Cardiac atrium fibroblast (primary cell): ENCODE measurements around the gene PA2G4. TPM values are rescaled to one million over a fixed set of nuclear protein-coding genes. Genes with fewer than 3 reads are reported as not detected.

Experiments
- total RNA-seq: library from RNA; depleted of rRNA; stranded (reverse); fragments of >200 nt; gene quantifications from 2 replicates; pipeline ENCODE4 v1.2.3, GENCODE V29; 2015

The PA2G4 gene
- total RNA-seq: 72.4 and 89.7 TPM in 2 replicates

GRCh38 chr12:56104109-56104814 lies at the start of gene PA2G4:
PA2G4 (plus strand) TSS chr12:56104559; CDS start chr12:56104738, 179 bp downstream.

GRCh38 chr12:56079723-56080555 lies 24.4 kb upstream of the PA2G4 start, which contains the start of gene ERBB3:
ERBB3 (plus strand) TSS chr12:56080165; CDS start chr12:56080301, 136 bp downstream.

GRCh38 chr12:56116267-56117081 lies 12.1 kb downstream of the PA2G4 start, which contains the start of gene RPL41:
RPL41 (plus strand) TSS chr12:56116633.

GRCh38 chr12:56117778-56118687 lies 13.7 kb downstream of the PA2G4 start, which contains the start of gene ZC3H10:
ZC3H10 (plus strand) TSS chr12:56118266; CDS start chr12:56120563, 2,297 bp downstream.

GRCh38 chr12:56127888-56128669 lies 23.7 kb downstream of the PA2G4 start, which contains the start of gene ESYT1:
ESYT1 (plus strand) TSS chr12:56128267; CDS start chr12:56128320, 53 bp downstream.

GRCh38 chr12:56152132-56152755 lies 47.9 kb downstream of the PA2G4 start, which contains the start of gene MYL6B:
MYL6B (plus strand) TSS chr12:56152587; CDS start chr12:56153919, 1,332 bp downstream.

GRCh38 chr12:56158029-56158925 lies 53.9 kb downstream of the PA2G4 start, which contains the start of gene MYL6:
MYL6 (plus strand) TSS chr12:56158359; CDS start chr12:56158402, 43 bp downstream.

Other genes starting within 250 kb of the PA2G4 start
- gene PYM1, start 176.7 kb upstream of the PA2G4 start, total RNA-seq: 36.5 and 36.8 TPM in 2 replicates
- 22.4 and 34.2 TPM in 2 replicates for gene DGKA, start 173.4 kb upstream of the PA2G4 start, total RNA-seq
- gene PMEL, start 138.5 kb upstream of the PA2G4 start, total RNA-seq: 3.1 and 9.9 TPM in 2 replicates
- 16.8 and 26.2 TPM in 2 replicates for gene CDK2, start 137.7 kb upstream of the PA2G4 start, total RNA-seq
- gene RAB5B, start 130.5 kb upstream of the PA2G4 start, total RNA-seq: 54.9 and 61.6 TPM in 2 replicates
- 8.3 and 12.3 TPM in 2 replicates for gene SUOX, start 107.3 kb upstream of the PA2G4 start, total RNA-seq
- gene IKZF4, start 83.5 kb upstream of the PA2G4 start, total RNA-seq: 0.90 and 1.1 TPM in 2 replicates
- gene RPS26, start 62.6 kb upstream of the PA2G4 start, total RNA-seq: 2,251 and 2,313 TPM in 2 replicates
- not detected in 2 replicates for gene ERBB3, start 24.4 kb upstream of the PA2G4 start, total RNA-seq
- gene RPL41, start 12.1 kb downstream of the PA2G4 start, total RNA-seq: 2,694 and 2,773 TPM in 2 replicates
- gene ZC3H10, start 13.7 kb downstream of the PA2G4 start, total RNA-seq: 1.1 and 1.8 TPM in 2 replicates
- 185 and 212 TPM in 2 replicates for gene ESYT1, start 23.7 kb downstream of the PA2G4 start, total RNA-seq
- gene MYL6B, start 48.0 kb downstream of the PA2G4 start, total RNA-seq: 66.6 and 114 TPM in 2 replicates
- 2,267 and 2,694 TPM in 2 replicates for gene MYL6, start 53.8 kb downstream of the PA2G4 start, total RNA-seq
- gene SMARCC2, start 84.9 kb downstream of the PA2G4 start, total RNA-seq: 28.7 and 50.7 TPM in 2 replicates
- 165 and 167 TPM in 2 replicates for gene RNF41, start 117.4 kb downstream of the PA2G4 start, total RNA-seq
- gene NABP2, start 119.8 kb downstream of the PA2G4 start, total RNA-seq: 20.9 and 37.1 TPM in 2 replicates
- gene SLC39A5, start 125.5 kb downstream of the PA2G4 start, total RNA-seq: not detected in 2 replicates
- gene ANKRD52, start 153.8 kb downstream of the PA2G4 start, total RNA-seq: 28.3 and 41.0 TPM in 2 replicates
- 5.6 and 7.3 TPM in 2 replicates for gene COQ10A, start 162.4 kb downstream of the PA2G4 start, total RNA-seq
- gene CS, start 195.8 kb downstream of the PA2G4 start, total RNA-seq: 71.7 and 119 TPM in 2 replicates
- gene CNPY2, start 211.4 kb downstream of the PA2G4 start, total RNA-seq: 114 and 138 TPM in 2 replicates
- 10.4 and 17.1 TPM in 2 replicates for gene PAN2, start 229.4 kb downstream of the PA2G4 start, total RNA-seq
- 1.6 TPM in 1 of 2 replicates, not detected in the other for gene IL23A, start 234.3 kb downstream of the PA2G4 start, total RNA-seq